Neural progenitor cell (in vitro differentiated cells): ENCODE data around the gene IQCE.

ENCODE experiments used
- EZH2phosphoT487 ChIP-seq: fragments of 200-600 bp; sonication (generic); IDR thresholded peaks from 2 replicates; pipeline ENCODE4 v1.6.1; 2017; ENCODE audit warnings: antibody characterized with exemption
- TF ChIP-seq, protein P1 (sequence below): fragments of 200-600 bp; sonication (generic); IDR thresholded peaks from 2 replicates; pipeline ENCODE4 v1.5.1; 2017; ENCODE audit warnings: antibody characterized with exemption, mild to moderate bottlenecking

- TF ChIP-seq, protein P1, sequence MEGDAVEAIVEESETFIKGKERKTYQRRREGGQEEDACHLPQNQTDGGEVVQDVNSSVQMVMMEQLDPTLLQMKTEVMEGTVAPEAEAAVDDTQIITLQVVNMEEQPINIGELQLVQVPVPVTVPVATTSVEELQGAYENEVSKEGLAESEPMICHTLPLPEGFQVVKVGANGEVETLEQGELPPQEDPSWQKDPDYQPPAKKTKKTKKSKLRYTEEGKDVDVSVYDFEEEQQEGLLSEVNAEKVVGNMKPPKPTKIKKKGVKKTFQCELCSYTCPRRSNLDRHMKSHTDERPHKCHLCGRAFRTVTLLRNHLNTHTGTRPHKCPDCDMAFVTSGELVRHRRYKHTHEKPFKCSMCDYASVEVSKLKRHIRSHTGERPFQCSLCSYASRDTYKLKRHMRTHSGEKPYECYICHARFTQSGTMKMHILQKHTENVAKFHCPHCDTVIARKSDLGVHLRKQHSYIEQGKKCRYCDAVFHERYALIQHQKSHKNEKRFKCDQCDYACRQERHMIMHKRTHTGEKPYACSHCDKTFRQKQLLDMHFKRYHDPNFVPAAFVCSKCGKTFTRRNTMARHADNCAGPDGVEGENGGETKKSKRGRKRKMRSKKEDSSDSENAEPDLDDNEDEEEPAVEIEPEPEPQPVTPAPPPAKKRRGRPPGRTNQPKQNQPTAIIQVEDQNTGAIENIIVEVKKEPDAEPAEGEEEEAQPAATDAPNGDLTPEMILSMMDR, result no peak
- no peak for TF ChIP-seq EZH2phosphoT487
Measured at GRCh38 chr7:2592375-2592865, 33.6 kb downstream of the IQCE start.
